Left hindlimb (tissue), 1 donor: ENCODE data around the gene AMDHD2.
A peak's percentile ranks its signal among the peaks of the same experiment; 100 is the strongest.
"Not testable (repeated sequence)": the region's sequence is repeated elsewhere in the genome, so short reads cannot be mapped to it uniquely, and the experiment has no call there.

Experiments used
- DNase-seq: peaks from one replicate; pipeline ENCODE4 v3.0.0-alpha.2; 2018

Gene AMDHD2

GRCh38 chr16:2535625-2536013, 15.4 kb downstream of the AMDHD2 start:
- no peak for DNase-seq

- peak; percentile 97 for DNase-seq
Measured at GRCh38 chr16:2537451-2538379, 17.5 kb downstream of the AMDHD2 start, which contains the start of gene PDPK1. Gene PDPK1, plus strand, starts transcription at chr16:2538021. Its CDS starts 92 bp downstream, at chr16:2538113.

DNA sequence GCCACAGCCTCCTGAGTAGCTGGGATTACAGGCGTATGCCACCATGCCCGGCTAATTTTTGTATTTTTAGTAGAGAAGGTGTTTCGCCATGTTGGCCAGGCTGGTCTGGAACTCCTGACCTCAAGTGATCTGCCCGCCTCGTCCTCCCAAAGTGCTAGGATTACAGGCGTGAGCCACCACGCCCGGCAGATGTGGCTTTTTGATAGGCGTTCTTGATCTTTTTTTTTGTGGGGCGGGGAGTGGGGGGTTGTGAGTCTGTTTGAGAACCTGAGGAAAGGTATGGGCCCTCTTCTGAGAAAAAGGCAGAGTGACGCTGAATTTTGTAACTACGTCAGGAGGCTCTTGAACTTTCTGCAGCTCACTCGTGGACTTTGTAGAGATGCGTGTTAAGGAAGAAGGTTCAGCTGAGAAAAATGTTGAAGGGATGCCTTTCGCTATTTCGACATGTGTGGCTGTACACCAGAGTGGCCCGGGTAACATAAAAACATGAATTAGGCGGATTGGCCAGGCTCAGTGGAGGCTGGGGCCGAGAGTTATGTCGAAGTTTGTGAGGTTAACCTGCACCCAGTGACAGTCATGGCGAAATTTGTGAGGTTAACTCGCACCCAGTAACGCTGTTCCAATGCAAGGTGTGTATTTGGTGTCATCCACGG, 19.1 kb downstream of the AMDHD2 start:
- not testable (repeated sequence) for DNase-seq

DNA sequence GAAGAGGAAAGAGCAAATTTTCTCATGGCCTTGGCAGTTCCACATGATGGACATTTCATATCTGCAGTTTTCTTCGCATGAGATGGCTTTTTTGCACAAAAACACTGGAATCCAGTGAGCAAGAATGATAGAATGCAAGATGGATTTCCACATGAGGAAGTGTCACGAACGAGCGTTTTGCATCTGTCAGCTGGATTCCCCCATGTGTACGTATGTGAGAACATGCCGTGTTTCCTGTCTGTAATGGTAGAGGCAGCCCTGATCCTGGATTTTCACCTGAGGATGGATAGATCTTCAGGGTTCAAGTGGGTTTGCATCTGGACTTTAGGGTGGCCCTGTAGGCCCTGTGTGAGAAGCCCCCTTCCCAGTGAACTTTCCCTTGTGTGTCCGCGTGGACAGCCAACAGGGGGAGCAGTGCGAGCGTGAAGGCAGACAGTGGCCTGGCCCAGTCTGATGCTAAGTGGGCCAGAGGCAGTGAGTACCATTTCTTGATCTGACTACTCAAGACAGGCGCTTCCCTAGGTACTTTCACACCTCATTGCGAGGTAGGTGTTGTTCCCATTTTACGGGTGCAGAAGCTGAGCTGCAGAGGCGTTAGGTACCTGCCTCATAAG, 19.8 kb downstream of the AMDHD2 start:
- not testable (repeated sequence) for DNase-seq

GRCh38 chr16:2540912-2541311, 20.7 kb downstream of the AMDHD2 start:
- not testable (repeated sequence) for DNase-seq

DNA sequence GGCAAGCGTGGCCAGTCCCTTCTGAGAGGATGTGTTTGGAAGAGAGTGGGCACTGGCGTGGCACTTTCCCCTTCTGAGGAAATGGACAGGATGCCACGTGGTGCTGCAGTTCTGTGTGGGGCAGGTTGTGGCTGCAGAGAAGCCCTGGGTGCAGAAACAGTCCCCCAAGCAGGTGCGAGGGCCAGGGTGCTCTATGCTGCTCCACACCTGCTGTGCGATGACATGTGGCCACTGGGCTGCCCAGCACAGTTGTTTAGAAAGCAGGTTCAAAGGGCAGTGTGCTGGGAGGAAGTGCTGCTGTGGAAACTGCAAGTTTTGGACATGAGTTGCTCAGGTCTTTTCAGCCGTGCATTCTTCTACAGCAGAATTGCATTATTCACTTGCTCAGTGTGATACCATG, 21.2 kb downstream of the AMDHD2 start:
- peak; percentile 20 for DNase-seq

- DNase-seq: not testable (repeated sequence)
Measured at GRCh38 chr16:2543771-2544170, 23.6 kb downstream of the AMDHD2 start.

DNA sequence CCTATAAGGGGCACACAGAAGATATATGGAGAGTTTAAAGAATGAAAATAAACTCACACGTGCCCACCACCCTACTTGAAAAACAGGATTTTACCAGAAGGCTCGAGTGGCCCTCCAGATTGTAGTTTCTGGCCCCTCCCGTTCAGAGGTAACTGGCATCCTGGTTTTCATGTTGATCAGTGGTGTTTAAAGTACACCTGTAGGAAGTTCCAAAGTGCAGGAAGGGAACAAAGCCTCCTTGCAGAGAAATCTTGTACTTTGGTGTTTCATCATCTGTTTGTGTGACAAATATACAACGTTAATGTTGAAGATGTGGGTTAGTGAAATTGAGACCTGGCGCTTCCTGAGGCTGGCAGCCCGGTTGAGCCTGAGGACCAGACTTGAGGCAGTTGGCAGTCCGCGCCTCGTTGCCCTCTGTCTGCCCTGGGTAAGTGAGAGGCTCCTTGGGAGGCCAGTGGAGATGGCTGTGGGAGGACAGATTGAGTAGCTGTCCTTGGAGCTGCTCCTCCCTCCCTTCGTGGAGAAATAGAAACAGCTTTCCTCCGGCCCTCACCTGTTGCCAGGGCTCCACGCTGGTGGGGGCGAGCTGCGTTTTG, 30.2 kb downstream of the AMDHD2 start:
- DNase-seq: not testable (repeated sequence)

GRCh38 chr16:2551420-2551889, 31.3 kb downstream of the AMDHD2 start:
- not testable (repeated sequence) for DNase-seq

DNA sequence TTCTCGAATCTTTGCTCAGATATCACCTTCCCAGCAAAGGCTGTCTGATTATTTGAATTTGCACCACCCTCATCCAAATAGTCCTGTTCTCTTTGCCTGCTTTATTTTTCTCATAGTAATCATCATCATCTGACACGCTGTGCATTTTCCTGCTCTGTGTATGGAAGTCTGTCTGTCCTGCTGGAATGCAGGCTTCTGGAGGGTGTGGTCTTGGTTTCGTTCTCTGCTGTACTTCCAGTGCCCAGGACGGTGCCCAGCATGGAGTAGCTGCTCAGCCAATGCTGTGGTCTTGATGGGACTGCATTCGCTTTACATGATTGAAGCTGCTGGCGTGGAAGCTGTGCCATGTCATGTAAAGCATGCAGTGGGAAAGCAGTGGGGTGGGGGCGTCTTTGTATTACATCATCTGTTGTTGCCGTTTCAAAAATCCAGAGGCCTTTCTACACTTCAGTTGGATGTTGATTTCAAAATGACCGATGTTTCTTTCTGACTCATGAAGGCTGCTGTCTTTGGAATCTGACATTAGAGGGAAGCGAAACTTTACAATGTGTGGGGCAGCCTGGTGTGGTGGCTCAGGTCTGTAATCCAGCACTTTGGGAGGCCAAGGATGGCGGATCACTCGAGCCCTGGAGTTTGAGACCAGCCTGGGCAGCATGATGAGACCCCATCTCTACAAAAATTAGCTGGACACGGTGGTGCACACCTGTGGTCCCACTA, 34.7 kb downstream of the AMDHD2 start:
- not testable (repeated sequence) for DNase-seq

DNA sequence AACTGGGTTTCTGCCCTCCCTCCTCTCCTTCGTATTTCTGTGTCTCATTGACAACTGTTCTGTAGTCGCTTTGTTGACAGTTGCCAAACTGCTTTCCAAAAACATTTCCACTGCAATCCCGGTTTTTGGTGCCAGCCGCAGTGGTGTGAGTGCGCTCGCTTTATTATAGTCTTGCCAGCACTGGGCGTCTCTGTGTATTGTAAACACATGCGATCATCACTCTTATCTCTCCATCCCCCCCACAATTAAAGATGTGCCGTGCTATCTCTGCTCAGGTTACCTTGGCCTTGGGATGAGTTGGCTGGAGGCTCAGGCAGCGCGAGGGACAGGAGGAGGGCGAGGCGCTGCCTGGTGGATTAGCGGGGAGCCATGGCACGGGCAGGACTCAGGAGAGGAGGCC, 37.0 kb downstream of the AMDHD2 start:
- DNase-seq: not testable (repeated sequence)

DNA sequence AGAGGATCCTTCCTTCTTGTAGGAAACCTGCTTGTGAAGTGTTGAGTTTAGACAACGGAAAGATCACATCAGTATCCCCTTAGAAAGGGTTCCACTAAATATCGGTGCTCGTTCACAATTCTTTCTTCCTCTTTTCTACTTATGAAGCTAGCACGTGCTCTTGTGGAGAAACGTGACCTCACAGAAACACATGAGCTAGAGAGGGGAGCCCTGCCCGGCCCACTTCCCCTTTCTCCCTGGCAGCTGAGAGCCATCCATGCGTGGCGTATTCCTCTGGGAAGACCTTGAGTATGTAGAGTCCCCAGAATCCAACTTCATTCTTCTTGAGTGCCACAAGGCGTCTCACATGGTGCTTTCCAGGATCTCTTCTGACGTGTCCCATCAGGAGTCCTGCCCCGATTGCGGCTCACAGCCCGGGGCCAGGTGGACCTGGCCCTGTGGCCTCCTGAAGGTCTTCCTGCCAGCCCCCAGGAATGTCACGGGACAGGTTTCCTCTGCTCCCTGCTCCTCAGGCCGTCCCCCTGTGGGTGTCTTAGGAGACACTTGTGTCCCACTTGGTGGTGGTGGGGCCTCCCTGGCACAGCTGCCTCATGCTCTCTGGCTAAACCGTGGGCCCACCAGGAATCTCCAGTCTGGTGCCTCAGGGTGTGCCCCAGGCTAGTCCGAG, 40.1 kb downstream of the AMDHD2 start:
- not testable (repeated sequence) for DNase-seq

GRCh38 chr16:2560798-2561133, 40.6 kb downstream of the AMDHD2 start:
- not testable (repeated sequence) for DNase-seq

DNA sequence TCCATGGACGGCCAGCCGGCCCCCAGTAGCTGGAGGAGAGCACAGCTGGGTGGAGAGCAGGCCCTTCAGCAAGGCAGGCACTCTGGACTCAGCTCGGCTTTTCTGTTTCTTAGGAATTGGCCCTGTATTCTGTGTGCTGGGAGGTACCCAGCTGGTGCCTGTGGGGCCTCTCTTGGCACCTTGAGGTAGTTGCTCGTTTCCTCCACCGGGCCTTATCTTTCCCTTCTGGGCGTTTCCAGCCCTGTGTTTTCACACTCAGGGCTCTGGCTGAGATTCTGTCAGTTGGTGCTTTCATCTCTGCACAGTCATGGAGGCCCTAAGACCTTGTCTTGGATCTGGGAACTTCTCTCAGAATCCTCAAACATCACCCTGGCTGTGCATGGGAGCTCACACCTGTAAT, 47.3 kb downstream of the AMDHD2 start:
- DNase-seq: not testable (repeated sequence)

- not testable (repeated sequence) for DNase-seq
Measured at GRCh38 chr16:2568573-2568972, 48.4 kb downstream of the AMDHD2 start.

DNA sequence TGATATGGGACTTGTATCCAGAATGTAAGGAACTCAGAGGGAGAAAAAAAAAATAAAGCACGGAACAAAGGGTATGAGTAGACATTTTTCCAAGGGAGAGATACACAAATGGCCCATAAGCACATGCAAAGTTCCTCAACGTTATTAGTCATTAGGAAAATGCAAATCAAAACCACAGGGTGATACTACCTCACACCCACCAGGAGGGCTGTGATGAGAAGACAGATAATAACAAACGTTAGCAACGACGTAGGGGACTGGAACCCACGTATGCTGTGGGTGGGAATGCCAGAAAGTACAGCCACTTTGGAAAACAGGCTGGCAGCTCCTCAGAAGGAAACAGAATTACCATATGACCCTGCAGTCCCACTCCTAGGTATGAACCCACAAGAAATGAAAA, 52.5 kb downstream of the AMDHD2 start:
- DNase-seq: not testable (repeated sequence)

GRCh38 chr16:2575839-2576238, 55.7 kb downstream of the AMDHD2 start:
- DNase-seq: not testable (repeated sequence)

DNA sequence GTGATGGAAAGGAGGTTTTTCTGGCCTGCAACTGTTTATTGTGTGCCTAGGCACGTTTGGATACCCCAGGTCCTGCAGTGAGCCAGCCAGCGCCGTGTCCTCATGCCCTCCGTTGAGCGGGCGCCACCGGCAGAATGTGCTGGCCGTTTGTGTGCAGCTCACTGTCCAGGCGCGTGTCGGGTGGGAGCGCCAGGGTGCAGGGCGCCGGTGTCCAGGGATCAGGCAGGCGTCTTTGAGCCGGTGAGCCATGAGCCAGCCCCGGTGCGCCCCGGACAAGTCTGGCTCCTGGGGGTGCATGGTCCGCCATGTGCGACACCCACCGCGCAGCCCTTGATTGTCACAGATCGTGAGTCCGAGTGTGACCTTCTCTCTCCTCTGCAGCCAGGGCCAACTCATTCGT, 56.9 kb downstream of the AMDHD2 start:
- not testable (repeated sequence) for DNase-seq

GRCh38 chr16:2578905-2579304, 58.7 kb downstream of the AMDHD2 start:
- not testable (repeated sequence) for DNase-seq

GRCh38 chr16:2580143-2580542, 60.0 kb downstream of the AMDHD2 start:
- not testable (repeated sequence) for DNase-seq

- DNase-seq: not testable (repeated sequence)
Measured at GRCh38 chr16:2580818-2581217, 60.6 kb downstream of the AMDHD2 start.
